ENCODE measurements around the gene PSMB5. TPM values are rescaled to one million over a fixed set of nuclear protein-coding genes. Genes with fewer than 3 reads are reported as not detected.
A peak's percentile ranks its signal among the peaks of the same experiment; 100 is the strongest.

PSMB5 gene
- total and polyA plus RNA-seq, 4 experiments from 2014 or later = 31.4 to 56.6 (median 43.3) TPM

DNA sequence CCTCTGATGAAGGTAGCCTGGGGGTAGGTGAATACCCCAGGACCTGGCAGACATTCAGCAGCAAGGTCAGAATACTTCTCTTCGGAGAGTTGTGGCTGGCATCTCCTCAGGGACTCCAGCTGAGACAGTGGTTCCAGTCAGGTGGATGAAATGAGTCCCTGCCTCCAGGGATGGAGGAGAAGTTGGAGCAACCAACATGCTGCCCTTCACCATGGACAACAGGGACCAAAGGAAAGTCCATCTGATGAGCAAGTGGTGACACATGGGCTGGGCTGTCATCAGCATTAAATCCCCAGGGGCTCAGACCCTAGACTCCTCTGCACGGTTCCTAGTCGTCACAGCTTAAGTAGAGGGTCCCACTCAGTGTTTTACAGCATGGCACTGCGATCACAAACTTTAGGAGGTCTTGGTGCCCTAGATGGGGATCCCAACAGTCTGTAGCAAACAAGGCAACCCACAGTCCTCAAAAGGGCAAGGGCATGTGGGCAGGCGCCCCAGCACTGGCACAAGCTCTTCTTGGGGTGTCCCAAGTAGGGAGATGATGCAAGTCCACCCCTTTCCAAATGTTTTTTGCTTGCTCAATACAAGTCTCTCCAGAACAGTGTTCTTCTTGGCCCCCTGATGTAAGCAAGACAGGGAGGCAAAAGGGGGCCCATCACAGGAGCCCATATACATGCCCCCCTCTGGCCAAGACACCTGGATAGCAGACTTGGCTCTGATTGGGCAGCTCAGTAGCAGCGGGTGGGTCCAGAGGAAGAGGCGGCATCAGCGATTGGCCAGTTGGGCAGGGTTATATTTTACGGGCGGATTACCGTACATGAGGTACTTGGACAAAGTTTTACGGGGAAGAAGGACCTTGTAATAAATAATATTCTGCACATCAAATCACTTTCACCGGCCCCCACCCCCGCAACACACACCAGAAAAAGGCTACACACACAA, 33.4 kb upstream of the PSMB5 start:
- H3K27me3 Mint-ChIP-seq = no peaks in the 10 kb centered on the region
- H3K27ac ChIP-seq (ENCODE audit: low read depth, low read length) = no peak overlapping the region
- no peaks in the 10 kb centered on the region for H3K9me3 ChIP-seq (ENCODE audit: control insufficient read depth in 1 of 2, low read length in 2 of 2)
- H3K9me3 Mint-ChIP-seq = no peaks in the 10 kb centered on the region
- H3K4me1 ChIP-seq (ENCODE audit: insufficient read depth, low read length) = peaks cover 28% of the 10 kb centered on the region
- no peak overlapping the region for H3K4me3 ChIP-seq (ENCODE audit: low read length in 2 of 2)
- no peak for DNase-seq
- intact Hi-C loops (cut with micrococcal nuclease) = loop anchor here (2.0 kb wide), 2 partner anchors 53 to 313 kb away; no protein-coding TSS in a partner anchor
- ChIA-PET POLR2A (ENCODE audit: partially characterized antibody) (interaction anchor here (0.8 to 2.2 kb wide), 11 partner anchors 9 to 302 kb away, joined by 3 to 37 read pairs (median 5); partner anchors contain the start of genes ACIN1, AJUBA, C14orf119 and OXA1L), CTCF (ENCODE audit: partially characterized antibody) (interaction anchor here (0.7 to 19.0 kb wide), 62 partner anchors 9 to 913 kb away, joined by 3 to 1070 read pairs (median 4); partner anchors contain the start of genes ACIN1, AJUBA, C14orf119 and CDH24)
- peaks cover 19 to 44% (median 32%) of the 10 kb centered on the region in 4 donors for H3K4me1 Mint-ChIP-seq
- peaks cover 58% of the 10 kb centered on the region for H3K36me3 ChIP-seq (ENCODE audit: insufficient read depth, low read length)
- H3K4me3 Mint-ChIP-seq = peak overlapping the region in 1 of 8 donors; percentile 74
- no peaks in the 10 kb centered on the region for H3K27me3 ChIP-seq (ENCODE audit: insufficient read depth, low read length)
- peak overlapping the region in 3 of 7 donors; percentile 83 to 89 (median 87) for H3K27ac Mint-ChIP-seq
- peaks cover 33 to 75% of the 10 kb centered on the region in 2 donors for H3K36me3 Mint-ChIP-seq

GRCh38 chr14:23066855-23067744, 32.4 kb upstream of the PSMB5 start:
- POLR2A ChIA-PET (ENCODE audit: partially characterized antibody) = interaction anchor here (0.8 to 2.2 kb wide), 3 partner anchors 8 to 60 kb away, joined by 5 to 37 read pairs (median 16); partner anchors contain the start of genes ACIN1 and C14orf119
- Histone ChIP-seq H3K4me3 (ENCODE audit: low read length in 2 of 2) (no peak overlapping the region), H3K9me3 (ENCODE audit: control insufficient read depth in 1 of 2, low read length in 2 of 2) (no peaks in the 10 kb centered on the region), H3K4me1 (ENCODE audit: insufficient read depth, low read length) (peaks cover 25% of the 10 kb centered on the region), H3K27me3 (ENCODE audit: insufficient read depth, low read length) (no peaks in the 10 kb centered on the region), H3K27ac (ENCODE audit: low read depth, low read length) (no peak overlapping the region), H3K36me3 (ENCODE audit: insufficient read depth, low read length) (peaks cover 58% of the 10 kb centered on the region)
- H3K4me3 Mint-ChIP-seq = no peak overlapping the region
- no peaks in the 10 kb centered on the region for H3K9me3 Mint-ChIP-seq
- H3K36me3 Mint-ChIP-seq = peaks cover 40 to 76% of the 10 kb centered on the region in 2 donors
- intact Hi-C loops (cut with micrococcal nuclease) = no loop called here
- CTCF ChIA-PET (ENCODE audit: partially characterized antibody) = interaction anchor here (1.0 to 19.0 kb wide), 11 partner anchors 8 to 496 kb away, joined by 3 to 1070 read pairs (median 13); partner anchors contain the start of genes AJUBA and CDH24
- H3K27ac Mint-ChIP-seq = no peak overlapping the region
- H3K27me3 Mint-ChIP-seq = no peaks in the 10 kb centered on the region
- H3K4me1 Mint-ChIP-seq = peaks cover 19 to 40% (median 28%) of the 10 kb centered on the region in 4 donors
- DNase-seq = no peak

GRCh38 chr14:23066368-23066767, 31.7 kb upstream of the PSMB5 start:
- peaks cover 59% of the 10 kb centered on the region for H3K36me3 ChIP-seq (ENCODE audit: insufficient read depth, low read length)
- POLR2A ChIA-PET (ENCODE audit: partially characterized antibody) = no interaction called here
- no peak overlapping the region for H3K27ac ChIP-seq (ENCODE audit: low read depth, low read length)
- intact Hi-C loops (cut with micrococcal nuclease) = no loop called here
- H3K9me3 Mint-ChIP-seq = no peaks in the 10 kb centered on the region
- no peaks in the 10 kb centered on the region for H3K27me3 Mint-ChIP-seq
- H3K4me3 ChIP-seq (ENCODE audit: low read length in 2 of 2) = no peak overlapping the region
- H3K4me1 Mint-ChIP-seq = peaks cover 13 to 33% (median 21%) of the 10 kb centered on the region in 4 donors
- H3K4me1 ChIP-seq (ENCODE audit: insufficient read depth, low read length) = peaks cover 18% of the 10 kb centered on the region
- no peak overlapping the region for H3K4me3 Mint-ChIP-seq
- CTCF ChIA-PET (ENCODE audit: partially characterized antibody) = interaction anchor here (0.9 to 19.0 kb wide), 6 partner anchors 9 to 495 kb away, joined by 3 to 1070 read pairs (median 3); partner anchors contain the start of gene AJUBA
- H3K9me3 ChIP-seq (ENCODE audit: control insufficient read depth in 1 of 2, low read length in 2 of 2) = no peaks in the 10 kb centered on the region
- H3K27me3 ChIP-seq (ENCODE audit: insufficient read depth, low read length) = no peaks in the 10 kb centered on the region
- H3K36me3 Mint-ChIP-seq = peaks cover 41 to 73% of the 10 kb centered on the region in 2 donors
- DNase-seq = no peak
- H3K27ac Mint-ChIP-seq = peak overlapping the region in 1 of 7 donors; percentile 12

DNA sequence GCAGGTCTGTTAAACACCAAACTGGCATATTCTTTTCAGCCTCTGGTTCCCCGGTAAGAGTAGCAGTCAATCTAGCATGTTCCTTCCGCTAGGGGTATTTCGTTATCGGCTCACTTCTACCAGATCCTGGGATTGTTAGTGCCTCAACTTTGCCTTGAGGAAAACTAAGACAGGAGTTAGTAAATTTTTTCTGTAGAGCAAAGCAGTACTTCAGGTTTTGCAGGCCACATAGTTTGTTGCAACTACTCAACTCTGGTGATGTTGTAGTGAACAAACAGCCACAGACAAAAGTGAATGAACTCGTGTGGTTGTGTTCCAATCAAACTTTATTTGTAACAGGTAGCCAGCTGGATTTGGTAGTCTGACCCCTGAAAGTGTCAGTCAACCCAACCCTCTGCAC, 28.9 kb upstream of the PSMB5 start:
- no peaks in the 10 kb centered on the region for H3K9me3 Mint-ChIP-seq
- no peak overlapping the region for H3K27ac ChIP-seq (ENCODE audit: low read depth, low read length)
- H3K4me3 ChIP-seq (ENCODE audit: low read length in 2 of 2) = no peak overlapping the region
- H3K27me3 Mint-ChIP-seq = no peaks in the 10 kb centered on the region
- H3K9me3 ChIP-seq (ENCODE audit: control insufficient read depth in 1 of 2, low read length in 2 of 2) = no peaks in the 10 kb centered on the region
- intact Hi-C loops (cut with micrococcal nuclease) = no loop called here
- peaks cover 4% of the 10 kb centered on the region for H3K4me1 ChIP-seq (ENCODE audit: insufficient read depth, low read length)
- H3K27ac Mint-ChIP-seq = no peak overlapping the region
- peaks cover 74% of the 10 kb centered on the region for H3K36me3 ChIP-seq (ENCODE audit: insufficient read depth, low read length)
- no peaks in the 10 kb centered on the region for H3K27me3 ChIP-seq (ENCODE audit: insufficient read depth, low read length)
- DNase-seq = no peak
- H3K36me3 Mint-ChIP-seq = peaks cover 51 to 79% of the 10 kb centered on the region in 2 donors
- peak overlapping the region in 1 of 8 donors; percentile 4 for H3K4me3 Mint-ChIP-seq
- peaks cover 0 to 13% (median 4%) of the 10 kb centered on the region in 4 donors for H3K4me1 Mint-ChIP-seq
- ChIA-PET CTCF (ENCODE audit: partially characterized antibody) (interaction anchor here (19.0 kb wide), 1 partner anchor 83 kb away, joined by 1070 read pairs; the partner anchor contains the start of gene AJUBA), POLR2A (ENCODE audit: partially characterized antibody) (interaction anchor here (9.4 kb wide), 1 partner anchor 77 kb away, joined by 82 read pairs; no protein-coding TSS in a partner anchor)

DNA sequence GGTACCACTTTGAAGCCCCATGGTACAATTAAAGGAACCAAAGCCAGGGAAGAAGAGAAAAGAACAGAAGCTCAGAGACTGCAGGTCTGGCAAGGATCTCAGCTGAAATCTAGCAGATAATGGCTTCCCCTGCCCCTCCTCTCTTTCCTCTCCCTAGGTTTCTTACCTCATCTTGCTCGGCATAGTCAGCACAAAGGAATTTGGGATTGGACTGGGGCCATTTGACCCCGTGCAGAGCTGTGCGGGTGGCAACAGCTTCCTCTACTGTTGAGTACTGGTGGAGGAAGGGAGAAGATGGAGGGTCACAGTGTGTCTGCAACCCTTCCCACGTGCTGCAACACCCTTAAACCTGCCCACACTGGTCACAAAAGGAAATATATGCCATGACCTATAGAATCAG, 27.3 kb upstream of the PSMB5 start:
- peaks cover 50 to 74% of the 10 kb centered on the region in 2 donors for H3K36me3 Mint-ChIP-seq

DNA sequence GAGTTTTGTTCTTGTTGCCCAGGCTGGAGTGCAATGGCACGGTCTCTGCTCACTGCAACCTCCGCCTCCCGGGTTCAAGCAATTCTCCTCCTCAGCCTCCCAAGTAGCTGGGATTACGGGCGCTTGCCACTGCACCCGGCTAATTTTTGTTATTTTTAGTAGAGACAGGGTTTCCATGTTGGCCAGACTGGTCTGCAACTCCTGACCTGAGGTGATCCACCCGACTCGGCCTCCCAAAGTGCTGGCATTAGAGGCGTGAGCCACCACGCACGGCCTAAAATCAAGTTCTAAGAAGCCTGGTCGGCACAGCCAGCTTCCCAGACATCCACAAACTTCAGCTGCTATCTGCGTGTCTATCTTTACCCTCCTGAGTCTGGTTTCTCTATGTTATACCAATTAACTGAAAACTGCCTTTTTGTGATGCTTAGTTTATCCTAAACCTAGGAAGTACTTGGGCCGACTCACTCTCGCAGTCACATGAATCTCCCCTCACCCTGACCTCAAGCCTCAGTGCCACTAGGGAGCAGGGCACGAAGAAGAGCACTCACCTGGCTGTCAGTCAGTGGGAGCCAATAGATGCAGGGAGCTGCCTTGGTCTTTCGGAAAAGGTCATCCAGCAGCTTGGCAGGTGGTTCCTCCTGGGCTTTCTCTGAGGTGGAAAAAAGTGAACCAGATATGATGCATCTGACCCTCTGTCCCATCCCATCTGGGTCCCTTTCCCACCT, 26.0 kb upstream of the PSMB5 start:
- Mint-ChIP-seq H3K36me3 (peaks cover 42 to 66% of the 10 kb centered on the region in 2 donors), H3K4me3 (no peak overlapping the region), H3K9me3 (no peaks in the 10 kb centered on the region), H3K27me3 (peaks cover 0 to 1% of the 10 kb centered on the region in 2 donors), H3K4me1 (peaks cover 11 to 21% (median 17%) of the 10 kb centered on the region in 4 donors), H3K27ac (peak overlapping the region in 2 of 7 donors; percentile 48 to 51)
- Histone ChIP-seq H3K27me3 (ENCODE audit: insufficient read depth, low read length) (no peaks in the 10 kb centered on the region), H3K4me3 (ENCODE audit: low read length in 2 of 2) (no peak overlapping the region), H3K4me1 (ENCODE audit: insufficient read depth, low read length) (peaks cover 17% of the 10 kb centered on the region), H3K36me3 (ENCODE audit: insufficient read depth, low read length) (peaks cover 49% of the 10 kb centered on the region), H3K27ac (ENCODE audit: low read depth, low read length) (no peak overlapping the region), H3K9me3 (ENCODE audit: control insufficient read depth in 1 of 2, low read length in 2 of 2) (no peaks in the 10 kb centered on the region)
- ChIA-PET POLR2A (ENCODE audit: partially characterized antibody) (interaction anchor here (0.7 to 9.4 kb wide), 5 partner anchors 17 to 75 kb away, joined by 3 to 82 read pairs (median 3); partner anchors contain the start of genes ACIN1 and C14orf119), CTCF (ENCODE audit: partially characterized antibody) (interaction anchor here (0.9 to 19.0 kb wide), 7 partner anchors 8 to 104 kb away, joined by 3 to 1070 read pairs (median 40); partner anchors contain the start of genes AJUBA and HAUS4)
- no peak for DNase-seq
- intact Hi-C loops (cut with micrococcal nuclease) = no loop called here

More for the DNA sequence above, 27.3 kb upstream of the PSMB5 start:
- Histone ChIP-seq H3K4me3 (ENCODE audit: low read length in 2 of 2) (no peak overlapping the region), H3K36me3 (ENCODE audit: insufficient read depth, low read length) (peaks cover 60% of the 10 kb centered on the region), H3K27me3 (ENCODE audit: insufficient read depth, low read length) (no peaks in the 10 kb centered on the region), H3K9me3 (ENCODE audit: control insufficient read depth in 1 of 2, low read length in 2 of 2) (no peaks in the 10 kb centered on the region), H3K27ac (ENCODE audit: low read depth, low read length) (no peak overlapping the region), H3K4me1 (ENCODE audit: insufficient read depth, low read length) (peaks cover 7% of the 10 kb centered on the region)
- H3K9me3 Mint-ChIP-seq = no peaks in the 10 kb centered on the region
- ChIA-PET POLR2A (ENCODE audit: partially characterized antibody) (interaction anchor here (1.6 to 9.4 kb wide), 2 partner anchors 76 to 89 kb away, joined by 4 to 82 read pairs; no protein-coding TSS in a partner anchor), CTCF (ENCODE audit: partially characterized antibody) (interaction anchor here (0.6 to 19.0 kb wide), 6 partner anchors 15 to 1585 kb away, joined by 3 to 1070 read pairs (median 6); partner anchors contain the start of genes AJUBA, PRMT5, RAB2B and TOX4)
- peak overlapping the region in 1 of 7 donors; percentile 12 for H3K27ac Mint-ChIP-seq
- DNase-seq = no peak
- H3K27me3 Mint-ChIP-seq = no peaks in the 10 kb centered on the region
- no peak overlapping the region for H3K4me3 Mint-ChIP-seq
- intact Hi-C loops (cut with micrococcal nuclease) = no loop called here
- H3K4me1 Mint-ChIP-seq = peaks cover 5 to 13% (median 7%) of the 10 kb centered on the region in 4 donors

All from CD4-positive, alpha-beta memory T cell (primary cell).